GM19099 (cell line): ENCODE measurements around the gene DOK7.

ENCODE experiments used
- POLR2A ChIP-seq: IDR thresholded peaks from 3 replicates; pipeline ENCODE4 v1.6.1; 2011; ENCODE audit warnings: low read depth; ENCODE audit not compliant: insufficient read length; ENCODE audit errors: extremely low read depth

Gene DOK7

GRCh38 chr4:3462790-3463415 is at the start of gene DOK7:
TSS of gene DOK7 (plus strand) at chr4:3463306. CDS start at chr4:3463376, 70 bp downstream.
- no peak for TF ChIP-seq POLR2A

GRCh38 chr4:3413675-3414420 is 49.3 kb upstream of the DOK7 start:
- no peak for TF ChIP-seq POLR2A

DNA sequence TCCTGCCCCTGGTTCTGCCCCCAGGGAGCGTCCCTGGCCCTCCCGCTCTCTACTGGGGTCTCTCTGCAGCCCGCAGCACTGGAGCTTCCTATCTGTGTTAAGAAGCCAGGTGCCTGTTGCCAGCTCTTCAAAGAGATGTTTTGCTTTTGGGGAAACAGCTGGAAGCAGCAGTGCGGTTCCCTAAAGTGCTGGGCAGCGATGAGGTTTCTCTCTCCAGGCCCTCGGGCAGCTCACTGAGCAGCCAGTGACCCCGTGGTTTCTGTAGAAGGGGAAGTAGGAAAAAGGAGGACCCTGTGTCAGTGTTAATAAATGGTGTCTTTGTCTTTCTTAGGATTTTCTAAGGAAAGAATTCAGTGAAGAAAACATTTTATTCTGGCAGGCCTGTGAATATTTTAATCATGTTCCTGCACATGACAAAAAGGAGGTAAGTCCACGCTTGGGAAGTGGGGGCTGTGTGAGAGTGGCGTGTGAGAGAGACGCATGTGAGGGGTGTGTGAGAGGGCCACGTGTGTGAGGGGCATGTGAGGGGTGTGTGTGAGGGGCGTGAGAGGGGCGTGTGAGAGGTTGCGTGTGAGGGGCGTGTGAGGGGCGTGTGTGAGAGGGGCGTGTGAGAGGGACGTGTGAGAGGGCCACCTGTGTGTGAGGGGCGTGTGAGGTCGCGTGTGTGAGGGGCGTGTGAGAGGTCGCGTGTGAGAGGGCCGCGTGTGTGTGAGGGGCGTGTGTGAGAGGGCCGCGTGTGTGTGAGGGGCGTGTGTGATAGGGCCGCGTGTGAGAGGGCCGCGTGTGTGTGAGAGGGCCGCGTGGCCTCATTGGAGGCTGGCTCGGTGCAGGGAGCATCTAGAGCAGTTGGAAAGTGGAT is 48.5 kb upstream of the DOK7 start:
- TF ChIP-seq POLR2A: no peak

- TF ChIP-seq POLR2A: no peak
Measured at GRCh38 chr4:3415471-3416141, 47.5 kb upstream of the DOK7 start.

DNA sequence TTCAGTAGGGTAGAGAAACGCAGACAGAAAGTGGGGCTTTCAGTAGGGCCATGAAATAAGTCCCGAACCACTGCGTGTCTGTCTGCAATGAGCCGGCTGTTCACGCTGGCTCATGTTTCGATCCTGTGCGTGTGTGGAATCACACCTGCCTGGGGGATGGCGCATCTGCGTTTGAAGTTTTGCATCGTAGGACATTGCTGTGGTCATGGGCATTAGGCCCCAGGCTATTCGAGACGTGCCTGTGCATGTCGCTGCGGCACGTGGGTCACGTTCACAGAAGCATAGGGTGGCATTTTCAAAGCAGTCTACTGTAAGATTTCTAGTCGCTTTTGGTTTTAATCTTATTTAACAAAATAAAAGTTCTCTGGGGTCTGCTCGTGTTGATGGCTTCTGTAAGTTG is 46.8 kb upstream of the DOK7 start:
- no peak for TF ChIP-seq POLR2A

GRCh38 chr4:3416821-3417221 is 46.3 kb upstream of the DOK7 start:
- TF ChIP-seq POLR2A: no peak

GRCh38 chr4:3417448-3417847 is 45.7 kb upstream of the DOK7 start:
- TF ChIP-seq POLR2A: no peak

GRCh38 chr4:3418029-3418762 is 44.9 kb upstream of the DOK7 start:
- TF ChIP-seq POLR2A: no peak

GRCh38 chr4:3419836-3420605 is 43.1 kb upstream of the DOK7 start:
- no peak for TF ChIP-seq POLR2A

DNA sequence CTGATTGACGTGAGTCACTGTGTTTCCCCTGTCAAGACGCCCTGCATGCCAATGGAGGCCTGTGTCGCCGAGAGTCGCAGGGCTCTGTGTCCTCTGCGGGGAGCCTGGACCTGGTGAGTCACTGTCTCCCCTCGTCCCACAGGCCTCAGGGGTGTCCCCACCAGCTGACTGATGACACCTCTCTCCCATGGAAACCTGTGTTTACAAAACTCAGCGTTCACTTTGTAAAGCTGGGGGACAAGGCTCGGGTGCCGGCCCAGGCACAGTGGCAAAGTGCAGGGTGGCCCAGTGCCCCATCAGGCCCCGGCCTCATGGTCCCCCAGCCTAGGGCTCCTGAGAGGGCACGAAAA is 42.5 kb upstream of the DOK7 start:
- no peak for TF ChIP-seq POLR2A

DNA sequence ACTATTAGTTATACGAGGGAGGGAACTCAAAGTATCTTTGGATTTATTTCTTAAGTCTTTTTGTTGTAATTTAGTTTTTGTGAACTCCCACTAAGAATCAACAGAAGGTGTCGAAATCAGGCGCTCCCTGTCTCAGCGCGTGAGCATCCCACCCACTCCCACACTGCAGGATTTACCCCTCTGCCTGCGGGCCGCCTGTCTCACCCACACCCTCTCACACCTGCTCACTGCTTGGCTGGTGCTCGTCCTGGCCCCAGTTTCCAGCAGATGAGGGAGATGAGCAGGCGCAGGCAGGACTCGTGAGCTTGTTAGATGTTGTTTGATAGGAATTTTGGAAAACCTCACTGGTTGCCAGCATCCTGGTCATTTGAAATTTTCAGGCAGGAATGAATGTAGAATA is 42.1 kb upstream of the DOK7 start:
- no peak for TF ChIP-seq POLR2A

DNA sequence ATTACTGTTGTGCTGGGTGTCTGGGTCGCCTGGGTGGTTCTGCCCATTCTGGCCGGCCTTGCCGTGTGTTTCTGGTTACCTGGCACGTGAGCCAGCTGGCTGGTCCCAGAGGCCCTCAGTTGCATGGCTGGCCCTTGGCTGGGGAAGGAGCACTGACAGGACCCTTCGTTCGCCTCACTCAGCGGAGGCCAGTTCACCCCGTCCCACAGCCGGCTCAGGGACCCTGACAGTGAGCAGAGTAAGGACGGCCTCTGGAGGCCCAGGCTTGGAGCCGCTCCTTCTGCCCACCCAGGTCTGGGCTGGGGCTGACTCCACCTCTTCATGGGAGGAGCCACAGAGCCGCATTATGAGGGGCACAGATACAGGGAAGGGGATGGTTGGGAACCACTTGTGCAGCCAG is 41.6 kb upstream of the DOK7 start:
- TF ChIP-seq POLR2A: no peak

- TF ChIP-seq POLR2A: no peak
Measured at GRCh38 chr4:3422241-3422801, 40.8 kb upstream of the DOK7 start.
